Stimulated activated CD4-positive, alpha-beta T cell treated with anti-CD3 and anti-CD28 coated beads, Interleukin-12 subunit alpha, Interleukin-12 subunit beta, amount 100 ng/mL, for 24 hours (primary cell): Measurements from ENCODE around the gene ARHGAP26.

ENCODE experiments used
- DNase-seq, 2 experiments: peaks; one replicate each; pipeline ENCODE4 v3.0.0-alpha.2; 2020; ENCODE audit warnings: low read depth in 2 of 2

ARHGAP26 gene

GRCh38 chr5:142847898-142848790 is 78.0 kb downstream of the ARHGAP26 start:
- no peak for DNase-seq

DNA sequence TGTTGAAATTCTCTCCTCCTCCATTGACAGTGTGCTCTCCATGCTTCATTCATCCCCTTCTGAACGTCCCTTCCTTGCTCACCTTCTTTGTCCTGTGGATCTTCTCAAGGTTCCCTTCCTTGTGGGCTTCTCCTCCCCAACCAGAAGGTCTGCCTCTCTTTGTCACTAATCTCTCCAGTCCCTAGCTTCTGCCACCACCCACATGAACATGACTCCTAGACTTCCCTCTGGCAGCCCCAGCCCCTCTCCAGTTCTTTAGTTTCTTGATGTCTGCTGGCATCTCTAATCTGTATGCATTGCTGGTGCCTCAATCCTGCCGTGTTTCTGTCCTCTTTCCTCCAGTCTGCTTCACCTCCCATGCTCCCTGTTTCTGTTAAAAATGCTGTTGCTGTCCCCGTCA is 79.3 kb downstream of the ARHGAP26 start:
- DNase-seq = no peak

DNA sequence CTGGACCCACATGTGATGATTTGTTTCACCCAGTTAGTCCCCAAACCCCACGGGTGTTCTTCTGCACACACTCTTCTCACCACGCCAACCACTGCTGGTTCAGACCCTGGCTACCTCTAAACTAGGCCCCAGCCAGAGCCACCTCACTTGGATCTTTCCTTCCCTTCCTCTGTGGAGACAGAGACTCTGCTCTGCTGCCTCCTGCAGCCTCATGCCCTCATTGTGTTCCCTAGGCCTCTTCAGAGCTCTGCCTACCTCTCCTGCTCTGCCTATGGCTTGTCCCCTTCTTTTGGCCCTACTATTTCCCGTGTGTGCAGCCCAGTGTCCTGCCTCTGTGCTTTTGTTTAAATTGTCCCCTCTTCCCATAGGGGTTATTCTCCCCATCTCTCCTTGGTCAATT is 79.7 kb downstream of the ARHGAP26 start:
- DNase-seq = no peak

DNA sequence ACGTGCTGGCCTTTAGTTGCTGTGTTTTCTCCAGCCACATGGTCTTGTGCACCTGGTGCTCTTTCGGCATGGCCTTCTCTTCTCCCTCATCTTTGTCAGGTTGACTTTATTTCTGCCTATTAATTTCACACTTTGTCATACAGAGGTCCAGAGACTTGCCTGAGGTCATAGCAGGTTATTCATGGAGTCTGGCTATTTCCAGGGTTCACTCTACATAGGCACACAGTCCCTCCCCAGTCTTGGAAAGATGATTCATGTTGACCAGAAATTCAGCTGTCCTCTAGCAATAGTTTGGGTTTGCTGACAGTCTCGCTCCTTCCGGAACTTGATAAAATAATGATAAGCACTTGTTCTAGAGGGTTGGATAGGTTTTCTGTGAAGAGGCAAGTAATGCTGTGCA is 81.6 kb downstream of the ARHGAP26 start:
- no peak for DNase-seq

- no peak for DNase-seq
These were observed 82.4 kb downstream of the ARHGAP26 start for GRCh38 chr5:142852416-142853198.

DNA sequence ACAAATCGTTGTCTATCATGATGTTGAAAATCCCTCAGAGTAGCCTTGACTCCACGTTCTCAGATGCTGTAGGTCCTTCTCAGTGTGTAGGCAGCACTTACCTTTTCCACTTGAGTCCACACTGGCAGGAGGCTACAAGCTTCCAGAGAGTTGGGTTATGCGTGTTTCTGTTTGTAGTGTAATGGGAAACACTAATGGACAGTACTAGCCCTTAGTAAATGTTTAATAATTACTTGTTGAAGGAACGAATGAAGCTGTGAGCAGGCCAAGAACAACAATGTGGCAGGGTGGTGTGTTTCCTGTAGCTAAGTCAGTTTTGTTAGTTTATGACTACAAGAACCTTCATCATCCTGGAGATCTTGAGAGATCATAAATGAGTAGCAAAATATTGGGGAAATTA is 83.5 kb downstream of the ARHGAP26 start:
- DNase-seq = no peak

DNA sequence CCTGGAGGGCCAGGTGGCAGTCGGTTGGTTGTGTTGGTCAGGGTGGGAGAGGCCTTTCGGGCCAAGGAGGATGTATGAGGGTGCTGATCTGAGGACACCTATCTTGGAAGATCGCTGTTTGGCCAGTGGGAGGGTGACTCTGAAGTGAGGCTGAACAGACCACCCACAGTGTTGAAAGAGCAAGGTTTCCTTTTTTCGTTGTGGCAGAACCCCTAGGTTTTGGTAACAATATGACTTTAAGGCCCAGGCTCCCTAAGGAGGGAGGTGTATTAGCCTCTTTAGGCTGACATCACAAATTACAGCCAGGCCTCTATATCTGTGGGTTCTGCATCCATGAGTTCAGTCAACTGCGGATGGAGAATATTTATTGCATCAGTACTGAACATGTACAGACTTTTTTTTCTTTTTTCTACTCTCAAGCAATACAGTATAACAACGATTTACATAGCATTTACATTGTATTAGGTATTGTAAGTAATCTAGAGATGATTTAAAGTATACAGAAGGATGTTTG is 86.1 kb downstream of the ARHGAP26 start:
- no peak for DNase-seq

DNA sequence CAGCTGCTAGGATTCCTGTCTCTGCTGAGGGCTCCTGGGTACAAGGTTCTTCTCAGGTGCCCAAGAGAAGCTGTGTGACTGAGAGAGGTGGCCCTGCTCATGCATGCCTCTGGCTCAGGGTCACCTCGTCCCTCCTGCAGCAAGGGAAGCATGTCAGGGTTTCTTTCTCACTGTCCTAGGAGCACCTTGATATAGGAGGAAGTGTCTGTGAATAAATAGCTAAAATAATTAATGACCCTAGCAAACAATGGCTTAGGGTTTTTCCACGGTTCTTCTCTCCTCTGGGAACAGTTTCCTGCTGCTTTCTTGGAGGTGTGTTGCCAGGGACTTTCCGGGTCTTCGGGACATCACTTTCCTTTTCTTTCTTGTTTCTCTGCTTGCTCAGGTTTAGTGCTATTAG is 87.2 kb downstream of the ARHGAP26 start:
- DNase-seq = no peak

DNA sequence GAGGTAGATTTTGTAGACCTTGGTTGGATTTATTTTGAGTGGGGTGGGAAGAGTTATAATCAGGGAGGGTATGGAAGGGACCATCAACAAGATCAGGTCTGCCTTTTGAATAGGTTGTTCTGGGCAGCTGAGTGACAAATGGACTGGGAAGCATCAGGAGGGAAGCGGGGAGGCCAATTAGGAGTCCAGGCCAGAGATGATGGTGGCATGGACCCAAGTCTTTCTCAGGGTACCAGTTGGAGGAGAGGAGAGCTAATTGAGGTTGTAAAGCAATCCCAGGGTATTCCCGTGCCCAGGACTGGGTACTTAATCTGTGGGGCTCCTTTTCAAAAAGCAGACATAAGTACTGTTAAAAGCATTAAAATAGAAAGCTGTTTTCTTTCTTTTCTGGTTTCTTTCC is 88.9 kb downstream of the ARHGAP26 start:
- no peak for DNase-seq

GRCh38 chr5:142860270-142860669 is 90.1 kb downstream of the ARHGAP26 start:
- DNase-seq = no peak

GRCh38 chr5:142861011-142861410 is 90.8 kb downstream of the ARHGAP26 start:
- DNase-seq = no peak

DNA sequence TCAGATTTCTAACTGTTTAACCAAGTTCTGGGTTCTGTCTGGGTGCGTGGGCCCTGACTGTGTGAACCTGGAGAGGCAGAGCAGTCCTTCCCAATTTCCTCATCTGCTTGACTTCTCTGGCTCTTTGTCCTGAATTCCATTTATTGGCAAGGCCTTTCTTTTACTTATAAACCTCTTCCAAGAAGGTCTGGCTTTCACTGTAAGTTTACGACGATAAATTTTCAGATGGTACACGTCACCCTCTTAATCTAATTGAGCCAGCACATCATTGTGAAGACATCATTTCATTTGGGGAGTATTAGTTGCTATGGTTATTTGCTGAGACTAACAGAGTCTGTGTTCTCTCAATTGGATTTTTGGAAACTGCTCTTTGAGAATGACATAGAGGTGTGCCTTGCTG is 92.4 kb downstream of the ARHGAP26 start:
- DNase-seq = no peak

DNA sequence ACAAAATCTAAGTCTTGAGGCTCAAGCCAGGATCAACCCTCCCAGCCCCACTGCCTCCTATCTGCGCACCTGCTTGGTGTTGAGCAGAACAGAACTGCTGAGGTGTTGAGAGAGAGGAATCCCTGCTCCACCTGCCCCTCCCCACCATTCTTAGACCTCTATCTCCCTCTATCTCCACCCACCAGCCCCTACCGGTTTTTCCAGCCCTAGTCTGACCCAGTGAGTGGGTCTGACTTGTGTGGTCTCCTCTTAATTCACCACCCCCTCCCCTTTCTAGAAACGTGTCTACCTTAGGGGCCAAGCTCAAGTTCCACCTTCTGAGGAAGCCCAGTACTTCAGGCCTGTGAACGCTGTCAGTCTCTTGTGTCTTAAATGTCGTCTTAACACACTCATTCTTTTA is 93.7 kb downstream of the ARHGAP26 start:
- no peak for DNase-seq

DNA sequence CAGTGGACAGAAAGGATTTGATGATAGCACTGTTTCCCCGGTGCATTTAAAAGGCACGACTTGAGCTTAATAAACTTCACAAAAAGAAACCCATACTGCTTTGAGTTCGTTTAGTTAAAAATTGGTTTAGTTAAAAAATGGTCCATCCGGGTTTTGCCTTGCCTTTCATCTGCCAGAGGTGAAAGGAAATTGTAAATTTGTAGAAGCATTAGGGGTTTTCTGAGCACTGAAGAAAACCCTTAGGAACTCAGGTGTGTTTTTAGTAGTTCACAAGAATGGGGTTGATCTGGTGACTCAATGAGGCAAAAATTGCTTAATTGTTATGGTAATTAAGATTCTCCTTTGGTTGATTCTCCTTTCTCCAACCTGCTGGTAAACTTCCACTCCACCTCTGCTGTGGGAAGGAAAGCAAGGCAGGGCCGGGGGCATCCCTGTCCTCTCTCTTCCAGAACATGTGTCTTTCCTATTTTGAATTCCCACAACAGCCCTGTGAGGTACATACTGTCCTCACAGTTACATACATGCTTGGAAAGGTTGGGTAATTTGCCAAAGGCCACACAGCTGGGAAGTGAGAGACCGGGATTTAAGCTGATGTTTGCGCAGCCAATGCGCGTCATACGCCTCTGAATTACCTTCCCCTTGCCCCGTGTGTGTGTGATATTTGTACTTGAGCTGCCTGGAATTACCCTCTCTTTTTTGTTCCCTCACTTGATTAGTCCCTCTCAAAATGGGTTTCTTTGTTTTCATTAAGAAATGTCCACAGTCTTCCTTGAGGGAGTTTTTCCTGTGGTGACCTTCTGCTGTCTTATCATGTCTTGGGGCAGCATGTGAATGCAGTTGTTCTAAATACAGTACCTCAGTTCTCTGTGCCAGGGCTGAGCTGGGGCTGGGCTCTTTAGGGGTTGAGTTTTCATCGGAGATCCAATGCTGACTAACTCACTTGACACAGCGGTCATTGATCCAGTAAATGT is 94.4 kb downstream of the ARHGAP26 start:
- no peak for DNase-seq

DNA sequence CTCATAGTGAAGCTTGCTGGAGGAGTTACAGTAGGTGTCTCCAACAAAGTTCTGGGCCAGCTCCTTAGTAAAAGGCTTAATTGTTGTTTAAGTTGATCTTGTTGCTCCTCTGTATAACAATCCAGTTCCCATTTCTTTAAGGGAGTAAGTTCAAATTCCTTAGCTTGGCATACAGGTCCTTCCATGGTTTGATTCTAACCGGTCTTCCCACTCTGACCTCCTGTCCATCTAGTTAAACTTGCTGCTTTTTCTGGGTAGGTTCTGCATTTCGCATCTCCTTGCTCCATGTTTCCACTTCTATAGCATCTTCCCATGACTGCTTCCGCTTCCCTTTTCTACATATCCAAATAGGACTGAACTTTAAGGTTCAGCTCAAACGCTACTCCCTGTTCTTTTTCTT is 95.5 kb downstream of the ARHGAP26 start:
- DNase-seq = no peak

DNA sequence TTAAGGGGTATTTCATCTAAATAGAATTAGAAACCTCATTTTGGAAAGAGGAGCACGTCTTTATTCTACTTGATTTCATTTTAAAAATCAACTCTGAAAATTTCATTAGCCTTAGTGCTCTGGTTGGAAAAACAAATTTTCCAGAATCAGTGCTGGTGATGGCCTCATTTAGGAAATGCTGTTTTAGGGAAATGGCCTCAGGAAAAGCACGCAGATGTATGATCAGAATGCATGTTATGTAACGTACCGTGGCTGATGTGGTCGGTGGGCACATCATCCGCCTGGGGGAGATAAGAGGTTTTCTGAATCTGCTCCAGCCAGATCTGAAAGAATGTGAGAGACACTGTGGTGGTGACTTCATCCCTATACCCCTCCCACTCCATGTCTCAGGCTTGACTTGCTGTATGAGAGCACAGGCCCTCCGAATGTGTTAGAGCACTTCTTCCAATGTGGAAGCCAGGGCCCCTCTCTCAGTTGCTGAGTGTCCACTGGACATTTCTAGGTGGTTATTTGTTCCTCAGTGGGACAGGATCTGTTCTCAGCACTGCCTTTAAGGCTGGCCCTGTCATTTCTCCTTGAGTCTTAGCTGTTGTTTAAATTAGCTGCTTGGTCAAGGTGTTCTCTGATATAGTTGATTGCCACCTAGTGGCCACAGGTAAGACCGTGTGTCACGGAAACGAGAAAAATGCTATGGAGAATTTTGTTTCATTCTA is 96.5 kb downstream of the ARHGAP26 start:
- DNase-seq = peak; percentile 6

- no peak for DNase-seq
These were observed 99.7 kb downstream of the ARHGAP26 start for GRCh38 chr5:142869886-142870285.

GRCh38 chr5:142870532-142871362 is 100.6 kb downstream of the ARHGAP26 start:
- DNase-seq = no peak

DNA sequence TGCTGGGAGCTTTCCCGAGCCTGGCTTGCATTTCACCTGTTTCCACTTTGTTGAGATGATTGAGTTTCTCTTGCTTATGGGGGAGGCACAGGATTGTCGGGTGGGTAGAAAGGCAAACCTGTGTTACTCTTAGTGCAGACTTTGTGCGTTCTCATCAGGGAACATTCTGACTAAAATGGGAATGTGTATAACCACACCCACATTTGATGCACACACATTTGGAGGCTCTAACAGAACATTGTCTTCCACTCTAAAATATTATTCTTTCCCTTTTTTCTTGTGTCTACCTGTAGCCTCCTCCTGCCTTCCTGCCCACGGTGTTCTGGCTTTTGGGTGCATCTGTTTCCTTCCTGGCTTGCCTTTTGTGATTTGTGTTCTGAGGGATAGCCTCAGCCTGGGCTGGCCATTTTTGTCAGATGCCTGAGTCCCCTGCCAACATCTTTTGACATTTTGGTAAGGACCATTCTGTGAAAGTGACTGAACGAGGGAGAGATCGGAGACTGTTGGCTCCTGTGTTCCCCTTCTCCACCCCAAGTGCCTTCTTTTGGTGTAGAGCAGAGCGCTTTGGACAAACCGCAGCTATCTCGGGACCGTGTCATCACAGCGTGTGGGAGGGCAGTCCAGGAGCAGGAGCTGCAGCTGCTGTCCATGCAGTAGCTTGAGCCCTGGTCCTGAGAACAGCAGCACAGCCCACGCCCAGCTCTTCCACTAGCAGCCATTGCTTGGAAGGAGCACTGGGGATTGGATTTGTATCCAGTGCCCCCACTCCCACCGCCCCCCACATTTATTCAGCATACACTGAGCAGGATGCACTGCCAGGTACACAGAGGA is 101.4 kb downstream of the ARHGAP26 start:
- DNase-seq = no peak
